Esophagus muscularis mucosa (tissue), 3 donors: ENCODE data around the gene SFTA2.

Source experiments
- POLR2AphosphoS5 ChIP-seq, 2 donors: sonication (generic); formaldehyde crosslinking; IDR thresholded peaks; one replicate each; pipeline ENCODE4 v1.6.1; 2017; ENCODE audit warnings: antibody characterized with exemption in 2 of 2
- TF ChIP-seq, protein P1 (sequence below), 3 experiments: fragments of 200-600 bp in 2 of 3; fragments of 450-650 bp in 1 of 3; sonication (generic) in 2 of 3; IDR thresholded peaks; one replicate each; pipeline ENCODE4 v1.5.1; 2017 to 2019; ENCODE audit warnings: antibody characterized with exemption in 3 of 3, mild to moderate bottlenecking in 2 of 3, moderate library complexity in 1 of 3

DNA sequence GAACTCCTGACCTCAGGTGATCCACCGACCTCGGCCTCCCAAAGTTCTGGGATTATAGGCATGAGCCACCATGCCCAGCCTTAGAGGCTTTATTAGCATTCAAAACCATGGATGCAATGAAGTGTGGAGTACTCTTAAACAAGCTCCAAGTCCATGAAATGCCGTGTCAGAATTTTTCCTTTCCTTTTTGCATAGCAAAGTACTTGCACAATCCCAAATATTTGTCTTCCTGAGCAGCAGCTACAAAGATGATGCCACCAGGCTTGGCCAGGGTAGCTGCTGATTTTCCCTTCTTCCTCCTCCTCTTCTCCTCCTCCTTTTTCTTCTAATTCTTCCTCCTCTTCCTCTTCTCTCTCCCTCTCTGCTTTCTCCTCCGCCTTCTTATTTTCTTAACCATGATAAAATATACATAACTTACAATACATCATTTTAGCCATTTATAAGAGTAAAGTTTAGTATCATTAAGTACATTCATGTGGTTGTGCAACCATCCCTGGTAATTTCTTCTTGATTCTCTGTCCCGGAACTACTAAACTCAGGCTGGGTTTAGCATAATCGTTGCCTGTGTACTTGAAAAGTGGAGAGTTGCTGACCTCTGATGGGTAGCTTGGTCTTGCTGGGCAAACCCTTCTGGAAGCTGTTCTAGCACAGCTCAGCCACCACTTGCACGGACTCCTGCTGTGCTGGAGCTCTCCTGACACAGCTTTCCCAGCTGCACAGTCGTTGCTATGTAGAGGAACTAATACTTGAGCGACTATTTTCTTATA, 29.1 kb upstream of the SFTA2 start:
- TF ChIP-seq, protein P1, sequence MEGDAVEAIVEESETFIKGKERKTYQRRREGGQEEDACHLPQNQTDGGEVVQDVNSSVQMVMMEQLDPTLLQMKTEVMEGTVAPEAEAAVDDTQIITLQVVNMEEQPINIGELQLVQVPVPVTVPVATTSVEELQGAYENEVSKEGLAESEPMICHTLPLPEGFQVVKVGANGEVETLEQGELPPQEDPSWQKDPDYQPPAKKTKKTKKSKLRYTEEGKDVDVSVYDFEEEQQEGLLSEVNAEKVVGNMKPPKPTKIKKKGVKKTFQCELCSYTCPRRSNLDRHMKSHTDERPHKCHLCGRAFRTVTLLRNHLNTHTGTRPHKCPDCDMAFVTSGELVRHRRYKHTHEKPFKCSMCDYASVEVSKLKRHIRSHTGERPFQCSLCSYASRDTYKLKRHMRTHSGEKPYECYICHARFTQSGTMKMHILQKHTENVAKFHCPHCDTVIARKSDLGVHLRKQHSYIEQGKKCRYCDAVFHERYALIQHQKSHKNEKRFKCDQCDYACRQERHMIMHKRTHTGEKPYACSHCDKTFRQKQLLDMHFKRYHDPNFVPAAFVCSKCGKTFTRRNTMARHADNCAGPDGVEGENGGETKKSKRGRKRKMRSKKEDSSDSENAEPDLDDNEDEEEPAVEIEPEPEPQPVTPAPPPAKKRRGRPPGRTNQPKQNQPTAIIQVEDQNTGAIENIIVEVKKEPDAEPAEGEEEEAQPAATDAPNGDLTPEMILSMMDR (IDR thresholded peaks at IDR 0.05), result no peak
- no peak for TF ChIP-seq POLR2AphosphoS5 (IDR thresholded peaks at IDR 0.05)
